ENCODE results near the gene FKBP10.

DNA sequence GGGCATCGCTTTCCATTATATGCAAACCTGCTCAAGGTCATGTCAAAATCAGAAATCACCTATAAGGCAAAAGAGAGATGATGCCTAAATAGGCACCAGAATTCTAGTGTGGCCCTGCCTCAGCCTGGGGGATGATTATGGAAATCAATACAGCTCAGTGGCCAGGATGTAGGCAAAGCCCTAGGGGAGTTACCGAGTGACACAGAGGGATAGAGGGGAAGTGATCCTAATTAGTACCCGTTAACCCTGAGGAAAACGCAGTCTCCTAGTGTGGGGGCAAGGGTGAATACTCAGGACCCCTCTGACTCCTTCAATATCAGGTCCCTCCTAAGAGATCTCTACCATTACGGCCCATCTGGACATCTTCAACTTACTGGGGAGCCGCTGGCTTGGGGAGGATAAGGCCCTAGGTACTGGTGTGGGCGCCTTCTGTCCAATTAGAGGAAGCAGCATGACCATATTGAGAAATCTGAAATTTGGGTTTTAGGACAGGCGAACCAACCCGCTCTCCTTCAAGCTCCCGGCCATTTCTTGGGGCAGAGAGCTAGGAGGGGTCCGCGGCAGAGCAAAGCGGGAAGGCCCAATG, 22.5 kb downstream of the FKBP10 start:
- TF ChIP-seq, protein P1, sequence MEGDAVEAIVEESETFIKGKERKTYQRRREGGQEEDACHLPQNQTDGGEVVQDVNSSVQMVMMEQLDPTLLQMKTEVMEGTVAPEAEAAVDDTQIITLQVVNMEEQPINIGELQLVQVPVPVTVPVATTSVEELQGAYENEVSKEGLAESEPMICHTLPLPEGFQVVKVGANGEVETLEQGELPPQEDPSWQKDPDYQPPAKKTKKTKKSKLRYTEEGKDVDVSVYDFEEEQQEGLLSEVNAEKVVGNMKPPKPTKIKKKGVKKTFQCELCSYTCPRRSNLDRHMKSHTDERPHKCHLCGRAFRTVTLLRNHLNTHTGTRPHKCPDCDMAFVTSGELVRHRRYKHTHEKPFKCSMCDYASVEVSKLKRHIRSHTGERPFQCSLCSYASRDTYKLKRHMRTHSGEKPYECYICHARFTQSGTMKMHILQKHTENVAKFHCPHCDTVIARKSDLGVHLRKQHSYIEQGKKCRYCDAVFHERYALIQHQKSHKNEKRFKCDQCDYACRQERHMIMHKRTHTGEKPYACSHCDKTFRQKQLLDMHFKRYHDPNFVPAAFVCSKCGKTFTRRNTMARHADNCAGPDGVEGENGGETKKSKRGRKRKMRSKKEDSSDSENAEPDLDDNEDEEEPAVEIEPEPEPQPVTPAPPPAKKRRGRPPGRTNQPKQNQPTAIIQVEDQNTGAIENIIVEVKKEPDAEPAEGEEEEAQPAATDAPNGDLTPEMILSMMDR (IDR thresholded peaks at IDR 0.05): no peak
- TF ChIP-seq, protein P2, sequence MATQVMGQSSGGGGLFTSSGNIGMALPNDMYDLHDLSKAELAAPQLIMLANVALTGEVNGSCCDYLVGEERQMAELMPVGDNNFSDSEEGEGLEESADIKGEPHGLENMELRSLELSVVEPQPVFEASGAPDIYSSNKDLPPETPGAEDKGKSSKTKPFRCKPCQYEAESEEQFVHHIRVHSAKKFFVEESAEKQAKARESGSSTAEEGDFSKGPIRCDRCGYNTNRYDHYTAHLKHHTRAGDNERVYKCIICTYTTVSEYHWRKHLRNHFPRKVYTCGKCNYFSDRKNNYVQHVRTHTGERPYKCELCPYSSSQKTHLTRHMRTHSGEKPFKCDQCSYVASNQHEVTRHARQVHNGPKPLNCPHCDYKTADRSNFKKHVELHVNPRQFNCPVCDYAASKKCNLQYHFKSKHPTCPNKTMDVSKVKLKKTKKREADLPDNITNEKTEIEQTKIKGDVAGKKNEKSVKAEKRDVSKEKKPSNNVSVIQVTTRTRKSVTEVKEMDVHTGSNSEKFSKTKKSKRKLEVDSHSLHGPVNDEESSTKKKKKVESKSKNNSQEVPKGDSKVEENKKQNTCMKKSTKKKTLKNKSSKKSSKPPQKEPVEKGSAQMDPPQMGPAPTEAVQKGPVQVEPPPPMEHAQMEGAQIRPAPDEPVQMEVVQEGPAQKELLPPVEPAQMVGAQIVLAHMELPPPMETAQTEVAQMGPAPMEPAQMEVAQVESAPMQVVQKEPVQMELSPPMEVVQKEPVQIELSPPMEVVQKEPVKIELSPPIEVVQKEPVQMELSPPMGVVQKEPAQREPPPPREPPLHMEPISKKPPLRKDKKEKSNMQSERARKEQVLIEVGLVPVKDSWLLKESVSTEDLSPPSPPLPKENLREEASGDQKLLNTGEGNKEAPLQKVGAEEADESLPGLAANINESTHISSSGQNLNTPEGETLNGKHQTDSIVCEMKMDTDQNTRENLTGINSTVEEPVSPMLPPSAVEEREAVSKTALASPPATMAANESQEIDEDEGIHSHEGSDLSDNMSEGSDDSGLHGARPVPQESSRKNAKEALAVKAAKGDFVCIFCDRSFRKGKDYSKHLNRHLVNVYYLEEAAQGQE (IDR thresholded peaks at IDR 0.05; ENCODE audit: low read depth, low read length): no peak
- TF ChIP-seq SMC3 (IDR thresholded peaks at IDR 0.05; ENCODE audit: low read depth, low read length): no peak
- TF ChIP-seq SIN3A (IDR thresholded peaks at IDR 0.05; ENCODE audit: borderline replicate concordance, low read depth, low read length): no peak
- TF ChIP-seq, protein P3, sequence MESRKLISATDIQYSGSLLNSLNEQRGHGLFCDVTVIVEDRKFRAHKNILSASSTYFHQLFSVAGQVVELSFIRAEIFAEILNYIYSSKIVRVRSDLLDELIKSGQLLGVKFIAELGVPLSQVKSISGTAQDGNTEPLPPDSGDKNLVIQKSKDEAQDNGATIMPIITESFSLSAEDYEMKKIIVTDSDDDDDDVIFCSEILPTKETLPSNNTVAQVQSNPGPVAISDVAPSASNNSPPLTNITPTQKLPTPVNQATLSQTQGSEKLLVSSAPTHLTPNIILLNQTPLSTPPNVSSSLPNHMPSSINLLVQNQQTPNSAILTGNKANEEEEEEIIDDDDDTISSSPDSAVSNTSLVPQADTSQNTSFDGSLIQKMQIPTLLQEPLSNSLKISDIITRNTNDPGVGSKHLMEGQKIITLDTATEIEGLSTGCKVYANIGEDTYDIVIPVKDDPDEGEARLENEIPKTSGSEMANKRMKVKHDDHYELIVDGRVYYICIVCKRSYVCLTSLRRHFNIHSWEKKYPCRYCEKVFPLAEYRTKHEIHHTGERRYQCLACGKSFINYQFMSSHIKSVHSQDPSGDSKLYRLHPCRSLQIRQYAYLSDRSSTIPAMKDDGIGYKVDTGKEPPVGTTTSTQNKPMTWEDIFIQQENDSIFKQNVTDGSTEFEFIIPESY (IDR thresholded peaks at IDR 0.05; ENCODE audit: borderline replicate concordance, low read depth): no peak
- no peak for TF ChIP-seq YY1 (IDR thresholded peaks at IDR 0.05; ENCODE audit: low read depth)
- no peak for TF ChIP-seq RXRA (IDR thresholded peaks at IDR 0.05; ENCODE audit: borderline replicate concordance, low read depth)
- no peak for TF ChIP-seq MEF2A (IDR thresholded peaks at IDR 0.05; ENCODE audit: borderline replicate concordance, low read depth)
- TF ChIP-seq POLR2AphosphoS5 (IDR thresholded peaks at IDR 0.05; ENCODE audit: low read depth, low read length): no peak
- no peak for TF ChIP-seq EZH2phosphoT487 (IDR thresholded peaks at IDR 0.05; ENCODE audit: borderline replicate concordance, low read depth)
